HFFc6 (cell line): ENCODE measurements around the gene PARP11. TPM values are rescaled to one million over a fixed set of nuclear protein-coding genes. Genes with fewer than 3 reads are reported as not detected.

Source experiments
- DNase-seq: peaks from one replicate; pipeline ENCODE4 v3.0.0-alpha.2; 2018
- H3K27ac Mint-ChIP-seq: 2 replicates; pipeline ENCODE4 v1.8.0; 2020; ENCODE audit warnings: mild to moderate bottlenecking, mixed read lengths
- H3K27me3 Mint-ChIP-seq: 2 replicates; pipeline ENCODE4 v1.8.0; 2021; ENCODE audit warnings: mild to moderate bottlenecking, moderate library complexity, mixed read lengths; ENCODE audit not compliant: insufficient read depth
- H3K36me3 Mint-ChIP-seq: 2 replicates; pipeline ENCODE4 v1.8.0; 2021; ENCODE audit warnings: low read depth, mixed read lengths
- H3K4me1 Mint-ChIP-seq: 2 replicates; pipeline ENCODE4 v1.8.0; 2020; ENCODE audit warnings: low read depth, mixed read lengths
- H3K4me3 Mint-ChIP-seq: 2 replicates; pipeline ENCODE4 v1.8.0; 2020; ENCODE audit warnings: mild to moderate bottlenecking, moderate library complexity, mixed read lengths
- H3K9me3 Mint-ChIP-seq: 2 replicates; pipeline ENCODE4 v1.8.0; 2020; ENCODE audit warnings: mild to moderate bottlenecking, mixed read lengths
- total RNA-seq, 6 experiments: library from RNA; stranded (reverse); fragmentation: NEBNext Ultra II Directional; extraction: Animal tissue kit (Norgen Biotek cat#: 25700); gene quantifications; 2 replicates in 1 of 6; 3 replicates in 5 of 6; pipeline ENCODE4 v1.2.3, GENCODE V29; 2021
- TF ChIP-seq, protein P1 (sequence below): fragments of 200-600 bp; sonication (generic); IDR thresholded peaks from 2 replicates; pipeline ENCODE4 v1.5.0; 2021; ENCODE audit warnings: antibody characterized with exemption, mild to moderate bottlenecking

The PARP11 gene
- total RNA-seq, 6 experiments from 2014 or later = 3.2 to 5.0 (median 3.3) TPM

- Mint-ChIP-seq H3K4me1 (peaks cover 6% of the 10 kb centered on the region), H3K27me3 (no peaks in the 10 kb centered on the region; the same call in none of the 2 replicates), H3K9me3 (no peaks in the 10 kb centered on the region; the same call in 1 of the 2 replicates), H3K4me3 (no peak overlapping the region), H3K36me3 (no peaks in the 10 kb centered on the region), H3K27ac (no peak overlapping the region)
- no peak for DNase-seq
- TF ChIP-seq, protein P1, sequence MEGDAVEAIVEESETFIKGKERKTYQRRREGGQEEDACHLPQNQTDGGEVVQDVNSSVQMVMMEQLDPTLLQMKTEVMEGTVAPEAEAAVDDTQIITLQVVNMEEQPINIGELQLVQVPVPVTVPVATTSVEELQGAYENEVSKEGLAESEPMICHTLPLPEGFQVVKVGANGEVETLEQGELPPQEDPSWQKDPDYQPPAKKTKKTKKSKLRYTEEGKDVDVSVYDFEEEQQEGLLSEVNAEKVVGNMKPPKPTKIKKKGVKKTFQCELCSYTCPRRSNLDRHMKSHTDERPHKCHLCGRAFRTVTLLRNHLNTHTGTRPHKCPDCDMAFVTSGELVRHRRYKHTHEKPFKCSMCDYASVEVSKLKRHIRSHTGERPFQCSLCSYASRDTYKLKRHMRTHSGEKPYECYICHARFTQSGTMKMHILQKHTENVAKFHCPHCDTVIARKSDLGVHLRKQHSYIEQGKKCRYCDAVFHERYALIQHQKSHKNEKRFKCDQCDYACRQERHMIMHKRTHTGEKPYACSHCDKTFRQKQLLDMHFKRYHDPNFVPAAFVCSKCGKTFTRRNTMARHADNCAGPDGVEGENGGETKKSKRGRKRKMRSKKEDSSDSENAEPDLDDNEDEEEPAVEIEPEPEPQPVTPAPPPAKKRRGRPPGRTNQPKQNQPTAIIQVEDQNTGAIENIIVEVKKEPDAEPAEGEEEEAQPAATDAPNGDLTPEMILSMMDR = peak; percentile 54; the same call in 1 of the 2 replicates
Observed at GRCh38 chr12:3882896-3883564, 9.8 kb upstream of the PARP11 start.

- DNase-seq = no peak
- Mint-ChIP-seq H3K36me3 (no peaks in the 10 kb centered on the region), H3K4me1 (peaks cover 6% of the 10 kb centered on the region), H3K4me3 (no peak overlapping the region), H3K27me3 (no peaks in the 10 kb centered on the region; the same call in none of the 2 replicates), H3K27ac (no peak overlapping the region), H3K9me3 (no peaks in the 10 kb centered on the region; the same call in 1 of the 2 replicates)
- TF ChIP-seq, protein P1 = no peak
Observed at GRCh38 chr12:3882406-3882805, 9.2 kb upstream of the PARP11 start.

DNA sequence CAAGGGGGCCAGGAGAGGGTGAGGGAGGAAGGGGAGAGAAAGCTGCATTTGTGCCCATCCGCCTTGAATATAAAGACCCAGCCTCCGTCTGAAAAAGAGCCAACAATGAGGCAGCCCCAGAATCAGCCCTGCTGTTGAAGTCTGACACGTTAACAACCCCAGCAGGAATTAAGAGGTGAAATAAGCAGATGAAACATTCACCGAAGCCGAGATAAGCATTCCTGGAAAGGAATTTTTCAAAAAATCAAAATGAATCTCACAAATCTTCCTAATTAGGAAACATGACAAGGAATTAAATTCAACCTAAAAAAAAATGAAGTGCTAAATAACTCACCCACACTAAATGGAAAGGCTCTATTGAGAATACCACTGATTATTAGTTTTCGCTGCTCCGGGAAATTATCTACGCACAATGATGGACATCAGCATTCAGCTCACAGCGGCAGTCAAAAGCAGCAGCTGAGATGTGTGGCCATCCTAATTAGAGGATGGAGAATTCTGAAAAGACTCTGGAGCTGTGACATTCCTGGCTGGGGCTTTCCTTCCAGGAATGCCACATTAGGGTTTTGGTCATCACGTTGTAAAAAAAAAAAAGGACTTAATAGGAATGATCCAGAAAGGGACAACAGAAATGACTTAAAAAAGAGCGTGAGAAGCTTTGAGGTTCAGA is 8.2 kb upstream of the PARP11 start:
- no peak for DNase-seq
- peaks cover 6% of the 10 kb centered on the region for H3K4me1 Mint-ChIP-seq
- TF ChIP-seq, protein P1 = no peak

DNA sequence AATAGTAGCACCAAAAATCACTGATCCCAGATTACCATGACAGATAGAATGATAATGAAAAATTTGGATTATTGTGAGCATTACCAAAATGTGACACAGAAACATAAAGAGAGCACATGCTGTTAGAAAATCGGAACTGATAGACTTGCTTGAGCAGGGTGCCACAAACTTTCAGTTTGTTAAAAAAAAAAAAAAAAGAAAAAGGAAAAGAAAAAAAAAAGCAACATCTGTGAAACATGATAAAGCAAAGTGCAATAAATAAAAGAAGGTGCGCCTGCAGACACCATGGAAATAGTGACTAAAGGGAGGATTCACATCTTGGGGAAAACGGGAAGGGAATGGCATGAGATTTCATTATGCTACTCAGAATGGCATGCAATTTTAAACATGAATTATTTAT is 6.6 kb upstream of the PARP11 start:
- no peak for DNase-seq
- Mint-ChIP-seq H3K4me3 (no peak overlapping the region), H3K9me3 (no peaks in the 10 kb centered on the region; the same call in 1 of the 2 replicates), H3K27ac (no peak overlapping the region), H3K27me3 (peaks cover 4% of the 10 kb centered on the region), H3K4me1 (no peaks in the 10 kb centered on the region), H3K36me3 (no peaks in the 10 kb centered on the region)
- TF ChIP-seq, protein P1 = no peak

More for the DNA sequence above, 8.2 kb upstream of the PARP11 start:
- H3K9me3 Mint-ChIP-seq = no peaks in the 10 kb centered on the region; the same call in 1 of the 2 replicates
- H3K27me3 Mint-ChIP-seq = peaks cover under 1% of the 10 kb centered on the region
- H3K36me3 Mint-ChIP-seq = no peaks in the 10 kb centered on the region
- H3K27ac Mint-ChIP-seq = no peak overlapping the region
- H3K4me3 Mint-ChIP-seq = no peak overlapping the region

DNA sequence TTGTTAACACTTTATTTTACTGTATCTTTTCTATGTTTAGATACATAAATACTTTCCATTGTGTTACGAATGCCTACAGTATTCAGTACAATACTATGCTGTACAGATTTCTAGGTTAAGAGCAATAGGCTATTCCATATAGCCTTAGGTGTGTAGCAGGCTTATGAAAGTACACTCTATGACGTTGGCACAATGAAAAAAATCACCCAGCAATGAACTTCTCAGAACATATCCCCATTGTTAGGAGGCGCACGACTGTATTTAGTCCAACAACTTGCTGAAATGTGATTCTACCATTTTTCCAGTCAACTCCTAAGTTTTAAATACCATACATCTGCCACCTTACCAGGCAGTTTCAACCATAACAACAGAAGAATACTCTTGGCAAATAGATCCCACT is 1.8 kb downstream of the PARP11 start:
- Mint-ChIP-seq H3K9me3 (no peaks in the 10 kb centered on the region), H3K4me3 (peak overlapping the region; percentile 91), H3K36me3 (no peaks in the 10 kb centered on the region; the same call in 1 of the 2 replicates), H3K27ac (no peak overlapping the region), H3K4me1 (peaks cover 16% of the 10 kb centered on the region), H3K27me3 (peaks cover 4% of the 10 kb centered on the region; the same call in 1 of the 2 replicates)
- no peak for DNase-seq
- TF ChIP-seq, protein P1 = no peak
